ENCODE results near the gene OBI1.

The OBI1 gene

GRCh38 chr13:78593652-78594455 is 65.1 kb downstream of the OBI1 start:
- no peak for TF ChIP-seq POLR2A (IDR thresholded peaks at IDR 0.05; ENCODE audit: low read depth, low read length)
- TF ChIP-seq TAF1 (IDR thresholded peaks at IDR 0.05; ENCODE audit: borderline replicate concordance, low read depth, low read length): no peak
- no peak for TF ChIP-seq POLR2AphosphoS5 (IDR thresholded peaks at IDR 0.05; ENCODE audit: low read depth, low read length)
- DNase-seq (ENCODE audit: insufficient read length) (no peak), FAIRE-seq (no peak)

- no peak for DNase-seq (ENCODE audit: insufficient read length)
- FAIRE-seq: no peak
These were observed 65.8 kb downstream of the OBI1 start for GRCh38 chr13:78593129-78593528.

DNA sequence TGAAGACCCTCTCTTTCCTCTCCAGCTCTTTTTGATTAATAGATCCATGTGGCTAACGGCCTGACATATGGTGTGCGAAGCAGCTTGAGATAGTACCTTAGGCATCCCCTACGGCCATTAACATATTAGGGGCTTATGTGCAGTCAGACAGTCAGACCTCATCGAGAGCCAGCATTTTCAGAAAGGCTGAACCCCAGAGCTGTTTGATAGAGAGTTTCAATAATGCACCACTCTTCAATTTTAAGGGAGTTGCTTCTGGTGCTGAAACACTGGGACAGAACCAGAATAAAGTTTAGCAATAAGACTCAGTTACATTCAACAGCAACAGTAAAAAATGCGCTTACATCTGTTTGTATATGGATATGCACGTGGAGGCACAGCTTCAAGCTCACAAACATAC is 66.4 kb downstream of the OBI1 start:
- no peak for FAIRE-seq
- no peak for DNase-seq (ENCODE audit: insufficient read length)
- TF ChIP-seq POLR2AphosphoS5 (IDR thresholded peaks at IDR 0.05; ENCODE audit: low read depth, low read length): no peak
- TF ChIP-seq TAF1 (IDR thresholded peaks at IDR 0.05; ENCODE audit: borderline replicate concordance, low read depth, low read length): no peak
- TF ChIP-seq POLR2A (IDR thresholded peaks at IDR 0.05; ENCODE audit: low read depth, low read length): no peak

More at GRCh38 chr13:78593129-78593528, 65.8 kb downstream of the OBI1 start:
- TF ChIP-seq POLR2AphosphoS5 (IDR thresholded peaks at IDR 0.05; ENCODE audit: low read depth, low read length): no peak
- TF ChIP-seq POLR2A (IDR thresholded peaks at IDR 0.05; ENCODE audit: low read depth, low read length): no peak
- no peak for TF ChIP-seq TAF1 (IDR thresholded peaks at IDR 0.05; ENCODE audit: borderline replicate concordance, low read depth, low read length)

DNA sequence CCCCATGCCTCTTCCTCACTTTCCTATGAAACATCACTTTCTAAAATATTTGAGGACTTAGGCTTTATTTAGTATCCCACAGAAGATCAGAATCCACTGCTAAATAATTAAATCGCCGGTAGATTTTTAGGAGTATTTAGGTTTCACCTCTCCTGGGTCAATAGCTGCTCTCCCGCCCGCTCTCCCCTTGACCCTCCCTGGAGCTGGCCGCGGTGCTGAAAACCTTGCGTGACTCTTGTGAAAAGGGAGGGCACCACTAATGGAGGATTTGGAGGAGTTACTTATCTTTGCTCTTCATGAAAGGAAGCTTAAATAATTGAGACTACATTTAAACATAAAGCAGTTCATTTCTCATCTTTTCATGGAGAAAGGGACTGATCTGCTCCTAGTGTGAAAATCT is 69.7 kb downstream of the OBI1 start:
- no peak for TF ChIP-seq POLR2A (IDR thresholded peaks at IDR 0.05; ENCODE audit: low read depth, low read length)
- no peak for TF ChIP-seq POLR2AphosphoS5 (IDR thresholded peaks at IDR 0.05; ENCODE audit: low read depth, low read length)
- no peak for TF ChIP-seq TAF1 (IDR thresholded peaks at IDR 0.05; ENCODE audit: borderline replicate concordance, low read depth, low read length)
- no peak for DNase-seq (ENCODE audit: insufficient read length)
- FAIRE-seq: no peak

GRCh38 chr13:78587395-78587794 is 71.6 kb downstream of the OBI1 start:
- no peak for FAIRE-seq
- no peak for DNase-seq (ENCODE audit: insufficient read length)
- TF ChIP-seq POLR2AphosphoS5 (IDR thresholded peaks at IDR 0.05; ENCODE audit: low read depth, low read length) (no peak), TAF1 (IDR thresholded peaks at IDR 0.05; ENCODE audit: borderline replicate concordance, low read depth, low read length) (no peak), POLR2A (IDR thresholded peaks at IDR 0.05; ENCODE audit: low read depth, low read length) (no peak)

- TF ChIP-seq TAF1 (IDR thresholded peaks at IDR 0.05; ENCODE audit: borderline replicate concordance, low read depth, low read length) (no peak), POLR2AphosphoS5 (IDR thresholded peaks at IDR 0.05; ENCODE audit: low read depth, low read length) (no peak), POLR2A (IDR thresholded peaks at IDR 0.05; ENCODE audit: low read depth, low read length) (no peak)
- FAIRE-seq (no peak), DNase-seq (ENCODE audit: insufficient read length) (no peak)
These were observed 72.2 kb downstream of the OBI1 start for GRCh38 chr13:78586706-78587105.

- DNase-seq (ENCODE audit: insufficient read length): no peak
- no peak for FAIRE-seq
- no peak for TF ChIP-seq POLR2A (IDR thresholded peaks at IDR 0.05; ENCODE audit: low read depth, low read length)
- no peak for TF ChIP-seq TAF1 (IDR thresholded peaks at IDR 0.05; ENCODE audit: borderline replicate concordance, low read depth, low read length)
- TF ChIP-seq POLR2AphosphoS5 (IDR thresholded peaks at IDR 0.05; ENCODE audit: low read depth, low read length): no peak
These were observed 82.7 kb downstream of the OBI1 start for GRCh38 chr13:78576261-78576660.

- TF ChIP-seq POLR2A (IDR thresholded peaks at IDR 0.05; ENCODE audit: low read depth, low read length): no peak
- TF ChIP-seq TAF1 (IDR thresholded peaks at IDR 0.05; ENCODE audit: borderline replicate concordance, low read depth, low read length): no peak
- TF ChIP-seq POLR2AphosphoS5 (IDR thresholded peaks at IDR 0.05; ENCODE audit: low read depth, low read length): no peak
- FAIRE-seq: no peak
These were observed 86.5 kb downstream of the OBI1 start for GRCh38 chr13:78572459-78572858.

GRCh38 chr13:78569029-78569428 is 89.9 kb downstream of the OBI1 start:
- DNase-seq (ENCODE audit: insufficient read length): no peak

More at GRCh38 chr13:78572459-78572858, 86.5 kb downstream of the OBI1 start:
- DNase-seq (ENCODE audit: insufficient read length): no peak

GRCh38 chr13:78566631-78567030 is 92.3 kb downstream of the OBI1 start:
- FAIRE-seq (no peak), DNase-seq (ENCODE audit: insufficient read length) (no peak)
- TF ChIP-seq POLR2AphosphoS5 (IDR thresholded peaks at IDR 0.05; ENCODE audit: low read depth, low read length) (no peak), TAF1 (IDR thresholded peaks at IDR 0.05; ENCODE audit: borderline replicate concordance, low read depth, low read length) (no peak), POLR2A (IDR thresholded peaks at IDR 0.05; ENCODE audit: low read depth, low read length) (no peak)

More at GRCh38 chr13:78569029-78569428, 89.9 kb downstream of the OBI1 start:
- TF ChIP-seq POLR2A (IDR thresholded peaks at IDR 0.05; ENCODE audit: low read depth, low read length) (no peak), POLR2AphosphoS5 (IDR thresholded peaks at IDR 0.05; ENCODE audit: low read depth, low read length) (no peak), TAF1 (IDR thresholded peaks at IDR 0.05; ENCODE audit: borderline replicate concordance, low read depth, low read length) (no peak)
- FAIRE-seq: no peak

All from GM12892 (cell line).